ENCODE results near the gene CPED1.

DNA sequence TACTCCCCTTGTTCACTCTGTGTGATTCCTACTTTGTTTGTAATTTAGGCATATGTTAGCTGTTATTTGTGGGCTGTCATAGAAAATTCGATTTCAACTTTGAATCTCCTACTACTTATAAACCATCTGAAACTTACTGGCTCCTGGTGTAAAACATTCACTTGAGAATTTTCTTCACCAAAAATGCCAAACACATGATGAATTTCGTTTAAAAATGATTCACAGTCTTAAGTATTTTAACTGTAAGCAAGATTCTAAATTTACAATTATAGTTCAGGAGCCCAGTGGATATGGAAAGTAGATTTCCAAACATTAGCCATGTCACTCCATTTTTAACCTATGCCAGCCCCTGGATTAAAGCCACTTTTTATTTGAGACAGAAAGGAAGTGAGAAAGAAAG, 3.1 kb downstream of the CPED1 start:
- TF ChIP-seq, protein P1, sequence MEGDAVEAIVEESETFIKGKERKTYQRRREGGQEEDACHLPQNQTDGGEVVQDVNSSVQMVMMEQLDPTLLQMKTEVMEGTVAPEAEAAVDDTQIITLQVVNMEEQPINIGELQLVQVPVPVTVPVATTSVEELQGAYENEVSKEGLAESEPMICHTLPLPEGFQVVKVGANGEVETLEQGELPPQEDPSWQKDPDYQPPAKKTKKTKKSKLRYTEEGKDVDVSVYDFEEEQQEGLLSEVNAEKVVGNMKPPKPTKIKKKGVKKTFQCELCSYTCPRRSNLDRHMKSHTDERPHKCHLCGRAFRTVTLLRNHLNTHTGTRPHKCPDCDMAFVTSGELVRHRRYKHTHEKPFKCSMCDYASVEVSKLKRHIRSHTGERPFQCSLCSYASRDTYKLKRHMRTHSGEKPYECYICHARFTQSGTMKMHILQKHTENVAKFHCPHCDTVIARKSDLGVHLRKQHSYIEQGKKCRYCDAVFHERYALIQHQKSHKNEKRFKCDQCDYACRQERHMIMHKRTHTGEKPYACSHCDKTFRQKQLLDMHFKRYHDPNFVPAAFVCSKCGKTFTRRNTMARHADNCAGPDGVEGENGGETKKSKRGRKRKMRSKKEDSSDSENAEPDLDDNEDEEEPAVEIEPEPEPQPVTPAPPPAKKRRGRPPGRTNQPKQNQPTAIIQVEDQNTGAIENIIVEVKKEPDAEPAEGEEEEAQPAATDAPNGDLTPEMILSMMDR (IDR thresholded peaks at IDR 0.05): no peak
- no peak for TF ChIP-seq POLR2A (IDR thresholded peaks at IDR 0.05)

All from testis (tissue), 2 donors.